Measurements from ENCODE around the gene TACSTD2.

TACSTD2 gene

GRCh38 chr1:58581641-58582040, 4.6 kb upstream of the TACSTD2 start:
- Histone ChIP-seq H3K9me2 (replicated peaks; ENCODE audit: low read depth, low read length) (no peaks in the 10 kb centered on the region), H3K36me3 (ENCODE audit: insufficient read depth, low read length) (no peaks in the 10 kb centered on the region), H3K4me2 (ENCODE audit: low read depth, low read length, poor library complexity, severe bottlenecking) (no peak overlapping the region), H4K20me1 (ENCODE audit: insufficient read depth, low read length, poor library complexity, severe bottlenecking) (no peaks in the 10 kb centered on the region), H3K79me2 (ENCODE audit: insufficient read depth, low read length) (no peaks in the 10 kb centered on the region), H3F3A (ENCODE audit: low read depth) (no peaks in the 10 kb centered on the region), H3K9ac (ENCODE audit: low read depth, low read length, poor library complexity, severe bottlenecking) (no peak overlapping the region), H3K9me3 (ENCODE audit: insufficient read depth, low read depth, low read length) (no peaks in the 10 kb centered on the region), H3K4me3 (ENCODE audit: low read length, poor library complexity, severe bottlenecking) (no peak overlapping the region), H3K4me1 (ENCODE audit: insufficient read depth, low read length, poor library complexity, severe bottlenecking) (peaks cover 22% of the 10 kb centered on the region), H2AFZ (ENCODE audit: low read length) (no peak overlapping the region), H3K27me3 (ENCODE audit: insufficient read depth, low read length, poor library complexity, severe bottlenecking) (no peaks in the 10 kb centered on the region)
- no peak for TF ChIP-seq CTCF (conservative IDR thresholded peaks at IDR 0.05; ENCODE audit: low read length)

- Histone ChIP-seq H3K79me2 (ENCODE audit: insufficient read depth, low read length) (no peaks in the 10 kb centered on the region), H3K27me3 (ENCODE audit: insufficient read depth, low read length, poor library complexity, severe bottlenecking) (no peaks in the 10 kb centered on the region), H4K20me1 (ENCODE audit: insufficient read depth, low read length, poor library complexity, severe bottlenecking) (no peaks in the 10 kb centered on the region), H3K4me3 (ENCODE audit: low read length, poor library complexity, severe bottlenecking) (no peak overlapping the region), H3K9me3 (ENCODE audit: insufficient read depth, low read depth, low read length) (no peaks in the 10 kb centered on the region), H3K4me1 (ENCODE audit: insufficient read depth, low read length, poor library complexity, severe bottlenecking) (peaks cover 20% of the 10 kb centered on the region), H3F3A (ENCODE audit: low read depth) (no peaks in the 10 kb centered on the region), H3K4me2 (ENCODE audit: low read depth, low read length, poor library complexity, severe bottlenecking) (no peak overlapping the region), H3K36me3 (ENCODE audit: insufficient read depth, low read length) (no peaks in the 10 kb centered on the region), H2AFZ (ENCODE audit: low read length) (no peak overlapping the region), H3K9me2 (replicated peaks; ENCODE audit: low read depth, low read length) (no peaks in the 10 kb centered on the region), H3K9ac (ENCODE audit: low read depth, low read length, poor library complexity, severe bottlenecking) (no peak overlapping the region)
- no peak for TF ChIP-seq EZH2phosphoT487 (IDR thresholded peaks at IDR 0.05; ENCODE audit: borderline replicate concordance)
- no peak for TF ChIP-seq CTCF (conservative IDR thresholded peaks at IDR 0.05; ENCODE audit: low read length)
These were observed 3.1 kb upstream of the TACSTD2 start for GRCh38 chr1:58580186-58580585.

DNA sequence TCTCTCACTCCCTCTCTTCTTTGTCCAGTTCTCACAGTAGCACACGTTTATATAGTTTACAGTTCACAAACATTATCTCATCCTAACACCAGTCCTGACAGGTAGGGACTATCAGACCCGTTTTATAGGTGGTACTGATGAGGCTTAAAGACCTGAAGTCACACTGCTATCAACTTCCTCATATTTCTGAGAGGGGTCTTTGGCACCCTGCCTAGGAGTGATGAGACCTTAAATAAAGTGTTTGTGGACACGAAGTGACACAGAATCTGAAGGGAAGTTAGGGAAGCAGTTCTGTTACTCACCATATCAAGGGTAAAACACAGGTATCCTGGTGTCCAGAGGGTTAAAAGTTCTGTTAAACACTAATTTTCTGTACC, 590 bp upstream of the TACSTD2 start:
- Histone ChIP-seq H3K9ac (ENCODE audit: low read depth, low read length, poor library complexity, severe bottlenecking) (no peak overlapping the region), H3K4me1 (ENCODE audit: insufficient read depth, low read length, poor library complexity, severe bottlenecking) (no peaks in the 10 kb centered on the region), H3K4me2 (ENCODE audit: low read depth, low read length, poor library complexity, severe bottlenecking) (no peak overlapping the region), H3F3A (ENCODE audit: low read depth) (no peaks in the 10 kb centered on the region), H3K36me3 (ENCODE audit: insufficient read depth, low read length) (no peaks in the 10 kb centered on the region), H3K79me2 (ENCODE audit: insufficient read depth, low read length) (no peaks in the 10 kb centered on the region), H4K20me1 (ENCODE audit: insufficient read depth, low read length, poor library complexity, severe bottlenecking) (no peaks in the 10 kb centered on the region), H3K27me3 (ENCODE audit: insufficient read depth, low read length, poor library complexity, severe bottlenecking) (no peaks in the 10 kb centered on the region), H2AFZ (ENCODE audit: low read length) (no peak overlapping the region), H3K4me3 (ENCODE audit: low read length, poor library complexity, severe bottlenecking) (no peak overlapping the region), H3K9me3 (ENCODE audit: insufficient read depth, low read depth, low read length) (no peaks in the 10 kb centered on the region), H3K9me2 (replicated peaks; ENCODE audit: low read depth, low read length) (no peaks in the 10 kb centered on the region)
- TF ChIP-seq EZH2phosphoT487 (IDR thresholded peaks at IDR 0.05; ENCODE audit: borderline replicate concordance) (no peak), CTCF (conservative IDR thresholded peaks at IDR 0.05; ENCODE audit: low read length) (no peak)
